ENCODE results near the gene TSN. TPM values are rescaled to one million over a fixed set of nuclear protein-coding genes. Genes with fewer than 3 reads are reported as not detected.

TSN gene
- total RNA-seq, 5 donors from 2014 or later (not counting 1 experiment from before 2014, with no cell fraction given): 45.3 to 58.1 (median 48.4) TPM

GRCh38 chr2:121790276-121790956 lies 35.0 kb downstream of the TSN start:
- no peak for DNase-seq
- no peak overlapping the region for H3K4me3 Mint-ChIP-seq
- 75% methylated on average over 2 of the region's 5 CpGs for WGBS (ENCODE audit: insufficient coverage)
- POLR2A ChIA-PET: no interaction called here
- H3K27me3 ChIP-seq (replicated peaks in 1 of 2; ENCODE audit: control insufficient read depth in 2 of 2, extremely low read depth in 1 of 2, insufficient read depth in 2 of 2, low read length in 1 of 2): peaks cover 0 to 30% of the 10 kb centered on the region in 2 experiments
- H3K4me3 ChIP-seq (ENCODE audit: control insufficient read depth in 1 of 2, extremely low read depth in 1 of 2, low read length in 1 of 2): no peak overlapping the region
- ATAC-seq (replicated peaks in 1 of 4): no peak
- no peaks in the 10 kb centered on the region for H3K9me3 ChIP-seq
- no peaks in the 10 kb centered on the region for H3K36me3 ChIP-seq (ENCODE audit: control insufficient read depth in 2 of 2, extremely low read depth in 1 of 2, insufficient read depth in 1 of 2, low read length in 1 of 2)
- H3K36me3 Mint-ChIP-seq: no peaks in the 10 kb centered on the region
- H3K27me3 Mint-ChIP-seq: peaks cover 28 to 39% of the 10 kb centered on the region in 2 donors
- no peak overlapping the region for H3K27ac Mint-ChIP-seq
- CTCF ChIA-PET: no interaction called here
- H3K27ac ChIP-seq (ENCODE audit: low read length): no peak overlapping the region
- H3K4me1 ChIP-seq (ENCODE audit: control insufficient read depth in 1 of 2, extremely low read depth in 1 of 2, insufficient read depth in 2 of 2, low read length in 2 of 2): no peaks in the 10 kb centered on the region
- no peaks in the 10 kb centered on the region for H3K4me1 Mint-ChIP-seq
- no peaks in the 10 kb centered on the region for H3K9me3 Mint-ChIP-seq

GRCh38 chr2:121791290-121791689 lies 35.8 kb downstream of the TSN start:
- H3K36me3 Mint-ChIP-seq: no peaks in the 10 kb centered on the region
- no peaks in the 10 kb centered on the region for H3K9me3 ChIP-seq
- ATAC-seq (replicated peaks in 1 of 4) (no peak), DNase-seq (no peak)
- H3K27me3 ChIP-seq (replicated peaks in 1 of 2; ENCODE audit: control insufficient read depth in 2 of 2, extremely low read depth in 1 of 2, insufficient read depth in 2 of 2, low read length in 1 of 2): peaks cover 0 to 26% of the 10 kb centered on the region in 2 experiments
- WGBS (ENCODE audit: insufficient coverage): no CpG with 5 or more reads among the region's 3 CpGs
- no peaks in the 10 kb centered on the region for H3K4me1 Mint-ChIP-seq
- H3K4me3 ChIP-seq (ENCODE audit: control insufficient read depth in 1 of 2, extremely low read depth in 1 of 2, low read length in 1 of 2): no peak overlapping the region
- peaks cover 33 to 35% of the 10 kb centered on the region in 2 donors for H3K27me3 Mint-ChIP-seq
- H3K27ac Mint-ChIP-seq: no peak overlapping the region
- no peaks in the 10 kb centered on the region for H3K9me3 Mint-ChIP-seq
- no peak overlapping the region for H3K4me3 Mint-ChIP-seq
- ChIA-PET CTCF (no interaction called here), POLR2A (no interaction called here)
- no peaks in the 10 kb centered on the region for H3K4me1 ChIP-seq (ENCODE audit: control insufficient read depth in 1 of 2, extremely low read depth in 1 of 2, insufficient read depth in 2 of 2, low read length in 2 of 2)
- H3K36me3 ChIP-seq (ENCODE audit: control insufficient read depth in 2 of 2, extremely low read depth in 1 of 2, insufficient read depth in 1 of 2, low read length in 1 of 2): no peaks in the 10 kb centered on the region
- H3K27ac ChIP-seq (ENCODE audit: low read length): no peak overlapping the region

DNA sequence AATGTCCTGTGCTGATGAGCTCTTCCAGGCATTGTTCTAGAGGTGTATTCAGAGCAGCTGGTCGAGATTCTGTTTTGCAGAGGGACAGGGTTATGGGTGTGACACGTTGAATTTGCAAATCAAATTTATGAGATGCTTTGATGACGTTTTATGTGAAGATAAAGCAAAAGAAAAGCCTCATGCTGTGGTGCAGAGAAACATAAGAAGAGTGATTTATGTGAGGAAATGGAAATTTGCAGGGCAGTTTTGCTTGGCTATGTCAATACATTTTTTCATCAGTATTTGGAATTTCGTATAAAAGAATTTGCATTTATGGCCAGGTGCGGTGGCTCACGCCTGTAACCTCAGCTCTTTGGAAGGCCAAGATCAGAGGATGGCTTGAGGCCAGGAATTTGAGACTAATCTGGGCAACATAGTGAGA lies 36.4 kb downstream of the TSN start:
- Mint-ChIP-seq H3K4me1 (no peaks in the 10 kb centered on the region), H3K27ac (no peak overlapping the region), H3K36me3 (no peaks in the 10 kb centered on the region), H3K9me3 (no peaks in the 10 kb centered on the region), H3K27me3 (peaks cover 38 to 39% of the 10 kb centered on the region in 2 donors), H3K4me3 (no peak overlapping the region)
- no peaks in the 10 kb centered on the region for H3K9me3 ChIP-seq
- POLR2A ChIA-PET: no interaction called here
- no peak overlapping the region for H3K4me3 ChIP-seq (ENCODE audit: control insufficient read depth in 1 of 2, extremely low read depth in 1 of 2, low read length in 1 of 2)
- H3K27me3 ChIP-seq (replicated peaks in 1 of 2; ENCODE audit: control insufficient read depth in 2 of 2, extremely low read depth in 1 of 2, insufficient read depth in 2 of 2, low read length in 1 of 2): peaks cover 0 to 27% of the 10 kb centered on the region in 2 experiments
- H3K27ac ChIP-seq (ENCODE audit: low read length): no peak overlapping the region
- DNase-seq: no peak
- H3K4me1 ChIP-seq (ENCODE audit: control insufficient read depth in 1 of 2, extremely low read depth in 1 of 2, insufficient read depth in 2 of 2, low read length in 2 of 2): no peaks in the 10 kb centered on the region
- H3K36me3 ChIP-seq (ENCODE audit: control insufficient read depth in 2 of 2, extremely low read depth in 1 of 2, insufficient read depth in 1 of 2, low read length in 1 of 2): no peaks in the 10 kb centered on the region
- ATAC-seq (replicated peaks in 1 of 4): no peak
- WGBS (ENCODE audit: insufficient coverage): 39% methylated on average over 3 of the region's 6 CpGs
- CTCF ChIA-PET: no interaction called here

DNA sequence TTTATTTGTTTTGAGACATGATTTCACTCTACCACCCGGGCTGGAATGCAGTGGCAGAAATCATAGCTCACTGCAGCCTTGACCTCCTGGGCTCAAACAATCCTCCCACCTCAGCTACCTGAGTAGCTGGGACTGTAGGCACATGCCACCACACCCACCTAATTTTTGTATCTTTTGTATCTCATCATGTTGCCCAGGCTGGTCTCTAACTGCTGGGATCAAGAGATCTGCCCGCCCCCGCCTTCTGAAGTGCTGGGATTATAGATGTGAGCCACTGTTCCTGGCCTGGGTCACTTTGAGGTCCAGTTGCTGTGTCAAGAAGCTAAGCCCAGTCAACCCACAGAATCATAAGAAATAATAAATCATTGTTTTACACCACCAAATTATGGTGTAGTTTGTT lies 38.4 kb downstream of the TSN start:
- Mint-ChIP-seq H3K27me3 (peaks cover 40% of the 10 kb centered on the region in 2 donors), H3K4me3 (no peak overlapping the region), H3K27ac (no peak overlapping the region), H3K4me1 (no peaks in the 10 kb centered on the region), H3K9me3 (no peaks in the 10 kb centered on the region), H3K36me3 (no peaks in the 10 kb centered on the region)
- Histone ChIP-seq H3K27ac (ENCODE audit: low read length) (no peak overlapping the region), H3K9me3 (no peaks in the 10 kb centered on the region), H3K36me3 (ENCODE audit: control insufficient read depth in 2 of 2, extremely low read depth in 1 of 2, insufficient read depth in 1 of 2, low read length in 1 of 2) (no peaks in the 10 kb centered on the region), H3K4me3 (ENCODE audit: control insufficient read depth in 1 of 2, extremely low read depth in 1 of 2, low read length in 1 of 2) (no peak overlapping the region), H3K4me1 (ENCODE audit: control insufficient read depth in 1 of 2, extremely low read depth in 1 of 2, insufficient read depth in 2 of 2, low read length in 2 of 2) (no peaks in the 10 kb centered on the region), H3K27me3 (replicated peaks in 1 of 2; ENCODE audit: control insufficient read depth in 2 of 2, extremely low read depth in 1 of 2, insufficient read depth in 2 of 2, low read length in 1 of 2) (peaks cover 0 to 29% of the 10 kb centered on the region in 2 experiments)
- no peak for DNase-seq
- no peak for ATAC-seq (replicated peaks in 1 of 4)
- POLR2A ChIA-PET: no interaction called here
- WGBS (ENCODE audit: insufficient coverage): 80% methylated on average over 1 of the region's 3 CpGs
- CTCF ChIA-PET: no interaction called here

- Histone ChIP-seq H3K27ac (ENCODE audit: low read length) (no peak overlapping the region), H3K9me3 (no peaks in the 10 kb centered on the region), H3K4me1 (ENCODE audit: control insufficient read depth in 1 of 2, extremely low read depth in 1 of 2, insufficient read depth in 2 of 2, low read length in 2 of 2) (no peaks in the 10 kb centered on the region), H3K36me3 (ENCODE audit: control insufficient read depth in 2 of 2, extremely low read depth in 1 of 2, insufficient read depth in 1 of 2, low read length in 1 of 2) (no peaks in the 10 kb centered on the region), H3K27me3 (replicated peaks in 1 of 2; ENCODE audit: control insufficient read depth in 2 of 2, extremely low read depth in 1 of 2, insufficient read depth in 2 of 2, low read length in 1 of 2) (peaks cover 0 to 28% of the 10 kb centered on the region in 2 experiments), H3K4me3 (ENCODE audit: control insufficient read depth in 1 of 2, extremely low read depth in 1 of 2, low read length in 1 of 2) (no peak overlapping the region)
- Mint-ChIP-seq H3K9me3 (no peaks in the 10 kb centered on the region), H3K4me3 (no peak overlapping the region), H3K4me1 (no peaks in the 10 kb centered on the region), H3K27me3 (peaks cover 39 to 40% of the 10 kb centered on the region in 2 donors), H3K36me3 (no peaks in the 10 kb centered on the region), H3K27ac (no peak overlapping the region)
- 91% methylated on average over 4 of the region's 6 CpGs for WGBS (ENCODE audit: insufficient coverage)
- DNase-seq (no peak), ATAC-seq (replicated peaks in 1 of 4) (no peak)
- CTCF ChIA-PET: no interaction called here
- POLR2A ChIA-PET: no interaction called here
These were observed 38.8 kb downstream of the TSN start for GRCh38 chr2:121794233-121794632.

DNA sequence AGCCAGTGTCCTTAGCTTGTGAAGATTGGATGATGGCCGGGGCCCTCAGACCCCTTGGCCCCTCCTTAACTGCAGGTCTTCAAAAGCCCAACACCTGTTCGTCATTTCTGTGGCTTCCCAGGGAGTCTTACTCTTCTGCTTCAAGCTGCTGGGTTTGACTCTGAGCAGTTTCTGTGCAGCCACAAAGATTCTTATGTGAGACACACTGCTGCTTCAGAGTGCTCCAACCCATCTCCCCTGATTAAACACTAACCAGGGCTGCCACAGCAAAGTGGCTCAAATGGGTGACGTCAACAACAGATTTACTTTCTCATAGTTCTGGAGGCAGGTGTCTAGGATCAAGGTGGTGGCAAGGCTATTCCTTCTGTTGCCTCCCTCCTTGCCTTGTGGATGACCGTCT lies 40.8 kb downstream of the TSN start:
- Histone ChIP-seq H3K4me3 (ENCODE audit: control insufficient read depth in 1 of 2, extremely low read depth in 1 of 2, low read length in 1 of 2) (no peak overlapping the region), H3K4me1 (ENCODE audit: control insufficient read depth in 1 of 2, extremely low read depth in 1 of 2, insufficient read depth in 2 of 2, low read length in 2 of 2) (no peaks in the 10 kb centered on the region), H3K36me3 (ENCODE audit: control insufficient read depth in 2 of 2, extremely low read depth in 1 of 2, insufficient read depth in 1 of 2, low read length in 1 of 2) (no peaks in the 10 kb centered on the region), H3K27me3 (replicated peaks in 1 of 2; ENCODE audit: control insufficient read depth in 2 of 2, extremely low read depth in 1 of 2, insufficient read depth in 2 of 2, low read length in 1 of 2) (peaks cover 0 to 17% of the 10 kb centered on the region in 2 experiments), H3K9me3 (no peaks in the 10 kb centered on the region), H3K27ac (ENCODE audit: low read length) (no peak overlapping the region)
- POLR2A ChIA-PET: no interaction called here
- CTCF ChIA-PET: no interaction called here
- ATAC-seq (replicated peaks in 1 of 4) (no peak), DNase-seq (no peak)
- Mint-ChIP-seq H3K27ac (no peak overlapping the region), H3K9me3 (peaks cover 0 to 9% (median 0%) of the 10 kb centered on the region in 3 donors), H3K4me1 (no peaks in the 10 kb centered on the region), H3K27me3 (peaks cover 25 to 27% of the 10 kb centered on the region in 2 donors), H3K36me3 (no peaks in the 10 kb centered on the region), H3K4me3 (no peak overlapping the region)
- WGBS (ENCODE audit: insufficient coverage): 88% methylated on average over 4 of the region's 4 CpGs

DNA sequence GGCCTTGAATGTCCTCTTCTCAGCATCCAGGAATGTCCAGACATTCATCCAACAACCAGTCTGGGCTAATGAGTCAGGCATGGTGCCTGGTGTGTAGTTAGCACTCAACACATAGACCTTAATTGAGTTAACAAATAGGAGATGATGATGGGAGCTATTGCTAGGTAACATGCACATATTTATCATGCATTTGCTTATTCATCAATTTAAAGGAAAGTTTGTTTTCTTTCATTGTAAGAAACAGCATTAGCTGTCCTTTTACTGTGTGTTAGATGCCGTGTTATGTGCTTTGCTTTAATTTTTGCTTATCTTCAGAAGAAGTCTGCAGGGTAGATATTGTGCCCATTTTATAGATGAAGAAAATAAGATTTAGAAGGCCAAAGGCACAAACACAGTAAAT lies 43.2 kb downstream of the TSN start:
- WGBS (ENCODE audit: insufficient coverage): 63% methylated on average over 1 of the region's 1 CpG
- Mint-ChIP-seq H3K27ac (no peak overlapping the region), H3K9me3 (peaks cover 8 to 19% (median 11%) of the 10 kb centered on the region in 3 donors)

More for the DNA sequence above, 43.2 kb downstream of the TSN start:
- POLR2A ChIA-PET: no interaction called here
- no peak overlapping the region for H3K27ac ChIP-seq (ENCODE audit: low read length)
- DNase-seq (no peak), ATAC-seq (replicated peaks in 1 of 4) (no peak)
- Mint-ChIP-seq H3K4me3 (no peak overlapping the region), H3K36me3 (peaks cover 5% of the 10 kb centered on the region), H3K4me1 (no peaks in the 10 kb centered on the region), H3K27me3 (peaks cover 18 to 28% of the 10 kb centered on the region in 2 donors)
- H3K27me3 ChIP-seq (replicated peaks in 1 of 2; ENCODE audit: control insufficient read depth in 2 of 2, extremely low read depth in 1 of 2, insufficient read depth in 2 of 2, low read length in 1 of 2): peaks cover 0 to 17% of the 10 kb centered on the region in 2 experiments
- H3K4me1 ChIP-seq (ENCODE audit: control insufficient read depth in 1 of 2, extremely low read depth in 1 of 2, insufficient read depth in 2 of 2, low read length in 2 of 2): no peaks in the 10 kb centered on the region
- CTCF ChIA-PET: no interaction called here
- H3K36me3 ChIP-seq (ENCODE audit: control insufficient read depth in 2 of 2, extremely low read depth in 1 of 2, insufficient read depth in 1 of 2, low read length in 1 of 2): no peaks in the 10 kb centered on the region
- no peak overlapping the region for H3K4me3 ChIP-seq (ENCODE audit: control insufficient read depth in 1 of 2, extremely low read depth in 1 of 2, low read length in 1 of 2)
- no peaks in the 10 kb centered on the region for H3K9me3 ChIP-seq
